HFF-Myc (cell line): ENCODE results near the gene SEMA3C.

Experiments used
- DNase-seq: peaks from one replicate; pipeline ENCODE4 v3.0.0-alpha.2; 2011; ENCODE audit warnings: low read depth; ENCODE audit errors: extremely low read depth
- H3K4me3 ChIP-seq: replicated peaks from 2 replicates; pipeline ENCODE4 v1.5.1; 2011; ENCODE audit warnings: low read depth, mild to moderate bottlenecking, control low read depth, low read length
- TF ChIP-seq, protein P1 (sequence below): IDR thresholded peaks from 2 replicates; pipeline ENCODE4 v1.5.1; 2012; ENCODE audit warnings: mild to moderate bottlenecking, low read depth, low read length, control low read depth; ENCODE audit errors: missing control alignments

SEMA3C gene

DNA sequence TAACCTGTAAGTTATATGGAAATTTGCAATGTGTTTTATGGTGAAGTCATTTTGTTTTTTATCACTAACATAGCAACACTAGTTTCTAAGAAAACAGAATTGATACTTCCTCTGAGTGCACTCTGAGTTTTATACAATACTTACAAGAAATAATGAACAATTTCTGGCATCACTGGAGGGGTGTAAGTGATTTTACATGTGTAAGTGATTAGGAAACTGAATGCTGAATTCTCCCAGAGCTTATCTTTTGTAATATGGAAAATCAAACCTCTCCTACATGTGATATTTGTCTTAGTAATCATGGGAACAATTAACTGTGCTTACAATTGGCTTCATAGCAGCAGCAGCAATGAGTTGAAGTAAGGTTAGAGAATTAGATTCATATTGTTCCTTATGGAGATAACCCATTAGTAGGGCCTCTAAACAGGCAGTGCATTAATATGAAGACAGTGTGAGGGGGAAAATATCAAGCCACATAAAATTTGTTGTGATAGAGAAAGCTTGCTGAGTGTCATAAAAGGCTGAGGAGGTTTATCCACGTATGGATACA lies 37.4 kb downstream of the SEMA3C start:
- DNase-seq, result no peak
- no peak overlapping the region for H3K4me3 ChIP-seq
- TF ChIP-seq, protein P1, sequence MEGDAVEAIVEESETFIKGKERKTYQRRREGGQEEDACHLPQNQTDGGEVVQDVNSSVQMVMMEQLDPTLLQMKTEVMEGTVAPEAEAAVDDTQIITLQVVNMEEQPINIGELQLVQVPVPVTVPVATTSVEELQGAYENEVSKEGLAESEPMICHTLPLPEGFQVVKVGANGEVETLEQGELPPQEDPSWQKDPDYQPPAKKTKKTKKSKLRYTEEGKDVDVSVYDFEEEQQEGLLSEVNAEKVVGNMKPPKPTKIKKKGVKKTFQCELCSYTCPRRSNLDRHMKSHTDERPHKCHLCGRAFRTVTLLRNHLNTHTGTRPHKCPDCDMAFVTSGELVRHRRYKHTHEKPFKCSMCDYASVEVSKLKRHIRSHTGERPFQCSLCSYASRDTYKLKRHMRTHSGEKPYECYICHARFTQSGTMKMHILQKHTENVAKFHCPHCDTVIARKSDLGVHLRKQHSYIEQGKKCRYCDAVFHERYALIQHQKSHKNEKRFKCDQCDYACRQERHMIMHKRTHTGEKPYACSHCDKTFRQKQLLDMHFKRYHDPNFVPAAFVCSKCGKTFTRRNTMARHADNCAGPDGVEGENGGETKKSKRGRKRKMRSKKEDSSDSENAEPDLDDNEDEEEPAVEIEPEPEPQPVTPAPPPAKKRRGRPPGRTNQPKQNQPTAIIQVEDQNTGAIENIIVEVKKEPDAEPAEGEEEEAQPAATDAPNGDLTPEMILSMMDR, result no peak

DNA sequence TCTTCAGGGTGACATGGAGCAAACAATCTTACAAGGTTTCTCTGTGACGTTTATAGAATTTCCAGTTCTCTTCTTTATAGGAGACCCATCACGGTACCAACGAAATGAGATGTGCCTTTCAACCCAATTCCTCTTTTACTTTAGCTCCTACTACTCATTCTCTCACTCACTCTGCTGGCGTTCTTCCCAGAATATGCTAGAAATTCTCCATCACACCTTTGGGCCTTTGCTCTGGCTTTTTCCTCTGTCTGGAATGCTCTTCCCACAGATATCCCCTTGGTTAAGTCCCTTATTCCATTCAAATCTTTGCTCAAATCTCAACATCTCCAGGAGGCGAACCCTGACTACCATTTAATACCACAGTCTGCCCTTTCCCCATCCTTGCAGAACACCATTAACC lies 39.0 kb downstream of the SEMA3C start:
- TF ChIP-seq, protein P1, result no peak
- H3K4me3 ChIP-seq, result no peak overlapping the region
- DNase-seq, result peak; percentile 82

DNA sequence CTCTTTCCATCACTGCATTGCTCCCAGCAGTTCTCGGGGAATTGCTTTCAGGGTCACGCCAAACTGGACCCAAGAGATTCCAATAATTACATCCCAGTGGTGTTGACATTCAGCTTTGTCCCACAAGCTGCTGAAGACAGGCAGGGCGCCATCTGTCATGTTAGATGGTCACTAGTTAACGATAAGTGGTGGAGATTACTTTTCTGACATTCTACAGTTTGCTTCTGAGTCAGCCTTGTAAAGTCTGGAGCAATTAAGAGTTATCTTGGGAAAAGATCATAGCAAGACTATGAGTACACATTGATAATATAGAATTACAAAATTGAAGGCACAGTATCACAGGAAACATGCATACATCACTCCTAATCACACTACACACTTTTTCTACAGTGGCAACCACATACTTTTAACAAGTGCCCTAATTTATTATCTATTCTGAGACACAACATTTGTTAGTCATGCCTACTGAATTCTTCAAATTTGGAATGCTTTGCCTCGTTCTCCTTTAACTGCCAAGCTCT lies 41.9 kb downstream of the SEMA3C start:
- TF ChIP-seq, protein P1, result no peak
- DNase-seq, result no peak
- H3K4me3 ChIP-seq, result no peak overlapping the region

DNA sequence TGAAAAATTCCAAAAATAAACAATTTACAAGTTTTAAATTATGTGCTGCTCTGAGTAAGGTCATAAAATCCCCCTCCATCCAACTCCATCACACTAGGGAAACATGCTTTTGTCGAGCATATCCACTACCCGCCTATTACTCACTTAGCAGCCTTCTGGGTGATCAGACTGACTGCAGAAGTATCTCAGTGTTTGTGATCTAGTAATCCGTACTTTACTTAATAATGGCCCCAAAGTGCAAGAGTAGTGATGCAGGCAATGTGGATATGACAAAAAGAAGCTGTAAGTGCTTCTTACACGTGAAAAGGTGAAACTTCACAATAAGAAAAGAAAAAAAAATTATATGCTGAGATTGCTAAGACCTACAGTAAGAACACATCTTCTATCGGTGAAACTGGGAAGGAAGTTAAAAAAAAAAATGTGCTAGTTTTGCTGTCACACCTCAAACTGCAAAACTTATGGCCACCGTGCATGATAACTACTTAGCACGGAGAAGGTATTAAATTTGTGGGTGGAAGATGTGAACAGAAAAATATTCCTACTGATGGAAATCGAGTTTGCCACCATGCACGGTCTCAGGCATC lies 43.2 kb downstream of the SEMA3C start:
- H3K4me3 ChIP-seq, result no peak overlapping the region
- no peak for DNase-seq
- TF ChIP-seq, protein P1, result no peak

DNA sequence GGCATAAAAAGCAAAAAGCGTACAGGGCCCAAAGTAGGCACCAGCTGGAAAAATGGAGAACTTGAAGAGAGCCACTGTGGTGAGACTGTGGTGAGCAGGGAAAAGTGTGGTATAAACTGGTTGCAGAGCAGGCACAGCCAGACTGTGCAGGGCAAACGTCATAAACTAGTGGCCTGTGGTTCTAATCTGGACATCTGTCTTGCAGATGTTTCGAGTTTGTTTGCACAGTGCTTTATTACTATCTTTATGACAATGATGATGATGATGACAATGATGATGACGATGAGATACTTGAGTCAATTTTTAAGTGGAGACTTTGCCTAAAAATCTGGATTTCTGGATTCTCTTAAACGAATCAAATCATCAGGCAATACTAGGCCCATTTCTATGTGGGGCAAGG lies 45.7 kb downstream of the SEMA3C start:
- H3K4me3 ChIP-seq, result no peak overlapping the region
- TF ChIP-seq, protein P1, result no peak
- no peak for DNase-seq

DNA sequence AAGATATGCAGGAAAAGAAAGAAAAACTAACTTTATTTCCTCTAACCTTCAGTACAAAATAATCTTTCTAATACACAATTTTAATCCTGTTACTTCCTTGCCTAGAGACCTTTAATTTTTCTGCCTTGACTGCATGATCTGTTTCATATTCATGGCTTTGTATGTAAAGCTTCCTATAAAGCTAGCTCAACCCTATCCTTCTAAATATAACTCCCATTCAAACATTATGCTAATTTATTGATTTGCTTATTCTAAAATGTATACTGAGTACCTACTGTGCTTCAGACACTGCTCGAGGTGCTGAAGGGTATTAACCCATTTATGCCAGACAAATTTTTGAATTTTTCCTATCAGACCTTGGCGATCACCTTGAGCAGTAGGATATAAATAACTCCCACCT lies 47.6 kb downstream of the SEMA3C start:
- TF ChIP-seq, protein P1, result no peak
- DNase-seq, result no peak
- no peak overlapping the region for H3K4me3 ChIP-seq
